Hepatocyte (in vitro differentiated cells): ENCODE measurements around the gene TBC1D7.

Experiments used
- CTCF ChIP-seq: fragments of 200-600 bp; sonication (generic); IDR thresholded peaks from 2 replicates; pipeline ENCODE4 v1.5.1; 2016; ENCODE audit warnings: antibody characterized with exemption, mild to moderate bottlenecking; ENCODE audit not compliant: poor library complexity
- EZH2 ChIP-seq: fragments of 200-600 bp; sonication (generic); IDR thresholded peaks from 2 replicates; pipeline ENCODE4 v1.6.1; 2016; ENCODE audit warnings: antibody characterized with exemption, mild to moderate bottlenecking, borderline replicate concordance
- EZH2phosphoT487 ChIP-seq: fragments of 200-600 bp; sonication (generic); IDR thresholded peaks from one replicate; pipeline ENCODE4 v1.6.1; 2018; ENCODE audit warnings: antibody characterized with exemption, mild to moderate bottlenecking, low read depth, moderate library complexity; ENCODE audit not compliant: unreplicated experiment, severe bottlenecking

DNA sequence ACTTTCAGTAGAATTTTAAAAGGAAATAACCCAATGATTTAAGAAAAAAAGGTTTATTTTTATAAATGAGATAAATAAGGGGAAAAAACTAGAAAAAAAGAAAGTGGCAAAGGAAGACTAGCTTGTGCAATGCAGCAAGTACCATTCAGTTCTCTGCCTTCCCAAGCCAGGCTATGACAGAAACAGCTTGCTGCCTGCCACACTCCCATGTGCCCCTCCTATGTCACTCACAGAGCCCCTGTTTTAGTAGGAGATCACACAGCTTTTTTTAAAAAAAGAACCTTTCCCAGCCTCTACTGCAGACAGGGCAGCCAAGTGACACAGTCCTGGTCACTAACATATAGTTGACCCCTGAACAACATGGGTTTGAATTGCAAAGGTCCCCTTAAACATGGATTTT lies 13.5 kb downstream of the TBC1D7 start:
- TF ChIP-seq CTCF (no peak), EZH2 (no peak), EZH2phosphoT487 (no peak)
